OCI-LY1 (cell line): ENCODE data around the gene GRID2.

Source experiments
- EZH2 ChIP-seq: fragments of 200-600 bp; sonication (generic), shearing (Covaris generic); IDR thresholded peaks from 2 replicates; pipeline ENCODE4 v1.8.0; 2017; ENCODE audit warnings: borderline replicate concordance, mixed run types, mild to moderate bottlenecking, antibody characterized with exemption, low read length, moderate library complexity, mixed read lengths
- TF ChIP-seq, protein P1 (sequence below): fragments of 200-600 bp; sonication (generic), shearing (Covaris generic); IDR thresholded peaks from 2 replicates; pipeline ENCODE4 v1.5.1; 2017; ENCODE audit warnings: mild to moderate bottlenecking, antibody characterized with exemption, low read length, moderate library complexity, mixed read lengths

DNA sequence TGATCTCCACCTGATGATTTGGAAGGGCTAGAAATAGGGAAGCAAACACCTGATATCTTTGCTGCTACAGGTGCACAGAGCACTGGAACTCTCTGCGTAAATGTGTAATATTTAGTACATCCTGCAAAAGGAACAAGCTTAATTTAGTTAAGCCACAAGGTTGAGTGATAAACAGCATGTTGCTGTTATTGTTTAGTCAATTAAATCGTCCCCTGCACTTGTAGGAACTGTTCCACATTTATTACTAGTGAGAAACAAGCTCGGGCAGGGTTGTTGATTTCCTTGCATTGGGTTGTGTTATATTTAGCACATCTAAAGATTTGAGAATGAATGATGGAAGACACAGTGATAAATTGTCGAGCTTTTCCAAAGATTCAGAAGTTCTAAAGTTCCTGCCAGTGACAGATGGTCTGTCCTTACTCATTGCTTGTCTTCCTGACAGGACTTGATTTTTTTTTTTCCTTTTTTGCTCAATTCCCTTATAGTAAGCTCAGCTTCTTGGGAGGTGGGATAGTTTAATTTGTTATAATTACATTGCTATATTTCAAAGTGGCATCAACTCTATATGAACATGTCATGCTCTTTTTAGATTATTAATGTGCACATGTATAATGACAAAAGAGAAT is 897.8 kb downstream of the GRID2 start:
- TF ChIP-seq, protein P1, sequence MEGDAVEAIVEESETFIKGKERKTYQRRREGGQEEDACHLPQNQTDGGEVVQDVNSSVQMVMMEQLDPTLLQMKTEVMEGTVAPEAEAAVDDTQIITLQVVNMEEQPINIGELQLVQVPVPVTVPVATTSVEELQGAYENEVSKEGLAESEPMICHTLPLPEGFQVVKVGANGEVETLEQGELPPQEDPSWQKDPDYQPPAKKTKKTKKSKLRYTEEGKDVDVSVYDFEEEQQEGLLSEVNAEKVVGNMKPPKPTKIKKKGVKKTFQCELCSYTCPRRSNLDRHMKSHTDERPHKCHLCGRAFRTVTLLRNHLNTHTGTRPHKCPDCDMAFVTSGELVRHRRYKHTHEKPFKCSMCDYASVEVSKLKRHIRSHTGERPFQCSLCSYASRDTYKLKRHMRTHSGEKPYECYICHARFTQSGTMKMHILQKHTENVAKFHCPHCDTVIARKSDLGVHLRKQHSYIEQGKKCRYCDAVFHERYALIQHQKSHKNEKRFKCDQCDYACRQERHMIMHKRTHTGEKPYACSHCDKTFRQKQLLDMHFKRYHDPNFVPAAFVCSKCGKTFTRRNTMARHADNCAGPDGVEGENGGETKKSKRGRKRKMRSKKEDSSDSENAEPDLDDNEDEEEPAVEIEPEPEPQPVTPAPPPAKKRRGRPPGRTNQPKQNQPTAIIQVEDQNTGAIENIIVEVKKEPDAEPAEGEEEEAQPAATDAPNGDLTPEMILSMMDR, result no peak
- TF ChIP-seq EZH2, result no peak
